ENCODE measurements around the gene BRD9. TPM values are rescaled to one million over a fixed set of nuclear protein-coding genes. Genes with fewer than 3 reads are reported as not detected.

BRD9 gene
- total and polyA plus RNA-seq, 2 of the 13 experiments (the other 11 are each of a cell fraction or from before 2014, with no cell fraction given): 5.2 to 22.9 TPM

DNA sequence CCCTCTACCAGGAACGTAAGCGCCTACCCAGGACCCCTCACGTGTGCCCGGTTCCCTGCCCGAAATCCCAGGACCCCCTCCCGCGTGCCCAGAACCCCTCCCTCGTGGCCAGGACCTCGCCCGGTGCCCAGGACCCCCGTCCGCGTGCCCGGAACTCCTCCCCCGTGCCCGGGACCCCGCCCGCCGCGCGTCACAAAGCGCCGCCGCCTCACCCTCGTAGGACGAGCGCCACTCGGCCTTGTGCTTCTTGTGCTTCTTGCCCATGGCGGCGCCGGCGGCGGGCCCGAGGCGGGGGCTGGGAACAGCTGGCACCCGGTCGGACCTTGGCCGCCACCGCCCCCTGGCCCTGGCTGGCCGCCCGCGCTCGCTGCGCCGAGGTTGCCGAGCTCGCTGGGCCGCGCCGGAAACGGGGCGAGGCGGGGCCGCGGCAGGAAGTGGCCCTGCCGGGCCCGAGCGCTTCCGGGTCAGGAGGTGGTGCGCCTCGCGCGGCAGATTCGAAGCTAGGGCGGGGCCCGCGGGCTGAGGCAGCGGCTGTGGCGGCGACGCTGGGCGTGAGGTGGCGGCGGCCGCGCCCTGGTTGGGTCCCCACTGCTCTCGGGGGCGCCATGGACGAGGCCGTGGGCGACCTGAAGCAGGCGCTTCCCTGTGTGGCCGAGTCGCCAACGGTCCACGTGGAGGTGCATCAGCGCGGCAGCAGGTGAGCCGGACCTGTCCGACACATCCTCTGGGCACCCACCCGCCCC lies at the start of gene BRD9, which contains the start of gene TRIP13 (continued):
- TF ChIP-seq, protein P1, sequence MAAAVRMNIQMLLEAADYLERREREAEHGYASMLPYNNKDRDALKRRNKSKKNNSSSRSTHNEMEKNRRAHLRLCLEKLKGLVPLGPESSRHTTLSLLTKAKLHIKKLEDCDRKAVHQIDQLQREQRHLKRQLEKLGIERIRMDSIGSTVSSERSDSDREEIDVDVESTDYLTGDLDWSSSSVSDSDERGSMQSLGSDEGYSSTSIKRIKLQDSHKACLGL (CRISPR knock-in tag; IDR thresholded peaks at IDR 0.05): peak; percentile 92
- TF ChIP-seq SRSF4 (IDR thresholded peaks at IDR 0.05; ENCODE audit: low read depth, low read length, poor library complexity, severe bottlenecking) (no peak), FOSL1 (CRISPR knock-in tag; IDR thresholded peaks at IDR 0.05; ENCODE audit: borderline replicate concordance) (no peak), PHF20 (CRISPR knock-in tag; IDR thresholded peaks at IDR 0.05) (peak; percentile 88), ZNF207 (IDR thresholded peaks at IDR 0.05; ENCODE audit: borderline replicate concordance) (no peak), ZNF766 (CRISPR knock-in tag; IDR thresholded peaks at IDR 0.05; ENCODE audit: borderline replicate concordance) (no peak), GZF1 (CRISPR knock-in tag; IDR thresholded peaks at IDR 0.05) (no peak), HNF4A (CRISPR knock-in tag; IDR thresholded peaks at IDR 0.05) (no peak), KMT2B (CRISPR knock-in tag; IDR thresholded peaks at IDR 0.05) (peak; percentile 66; the same call in 1 of the 2 replicates), ATM (IDR thresholded peaks at IDR 0.05; ENCODE audit: borderline replicate concordance) (no peak), ZNF296 (CRISPR knock-in tag; conservative IDR thresholded peaks at IDR 0.05) (no peak), NCOA1 (CRISPR knock-in tag; IDR thresholded peaks at IDR 0.05) (no peak), NFYC (CRISPR knock-in tag; IDR thresholded peaks at IDR 0.05) (no peak), ZSCAN20 (CRISPR knock-in tag; IDR thresholded peaks at IDR 0.05; ENCODE audit: borderline replicate concordance) (peak; percentile 68; the same call in 1 of the 2 replicates), SALL1 (CRISPR knock-in tag; IDR thresholded peaks at IDR 0.05) (peak; percentile 51; the same call in 1 of the 2 replicates), CC2D1A (CRISPR knock-in tag; IDR thresholded peaks at IDR 0.05) (no peak), ZNF792 (CRISPR knock-in tag; IDR thresholded peaks at IDR 0.05) (no peak), ZNF850 (CRISPR knock-in tag; conservative IDR thresholded peaks at IDR 0.05) (no peak), ZNF382 (CRISPR knock-in tag; IDR thresholded peaks at IDR 0.05; ENCODE audit: borderline replicate concordance) (no peak)
- TF ChIP-seq, protein P2, sequence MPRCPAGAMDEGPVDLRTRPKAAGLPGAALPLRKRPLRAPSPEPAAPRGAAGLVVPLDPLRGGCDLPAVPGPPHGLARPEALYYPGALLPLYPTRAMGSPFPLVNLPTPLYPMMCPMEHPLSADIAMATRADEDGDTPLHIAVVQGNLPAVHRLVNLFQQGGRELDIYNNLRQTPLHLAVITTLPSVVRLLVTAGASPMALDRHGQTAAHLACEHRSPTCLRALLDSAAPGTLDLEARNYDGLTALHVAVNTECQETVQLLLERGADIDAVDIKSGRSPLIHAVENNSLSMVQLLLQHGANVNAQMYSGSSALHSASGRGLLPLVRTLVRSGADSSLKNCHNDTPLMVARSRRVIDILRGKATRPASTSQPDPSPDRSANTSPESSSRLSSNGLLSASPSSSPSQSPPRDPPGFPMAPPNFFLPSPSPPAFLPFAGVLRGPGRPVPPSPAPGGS (CRISPR knock-in tag; IDR thresholded peaks at IDR 0.05): no peak
- TF ChIP-seq, protein P3, sequence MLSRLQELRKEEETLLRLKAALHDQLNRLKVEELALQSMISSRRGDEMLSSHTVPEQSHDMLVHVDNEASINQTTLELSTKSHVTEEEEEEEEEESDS (CRISPR knock-in tag; IDR thresholded peaks at IDR 0.05; ENCODE audit: borderline replicate concordance): 0 out of 2 replicates have a peak, but pooled peaks have one; percentile 45
- TF ChIP-seq, protein P4, sequence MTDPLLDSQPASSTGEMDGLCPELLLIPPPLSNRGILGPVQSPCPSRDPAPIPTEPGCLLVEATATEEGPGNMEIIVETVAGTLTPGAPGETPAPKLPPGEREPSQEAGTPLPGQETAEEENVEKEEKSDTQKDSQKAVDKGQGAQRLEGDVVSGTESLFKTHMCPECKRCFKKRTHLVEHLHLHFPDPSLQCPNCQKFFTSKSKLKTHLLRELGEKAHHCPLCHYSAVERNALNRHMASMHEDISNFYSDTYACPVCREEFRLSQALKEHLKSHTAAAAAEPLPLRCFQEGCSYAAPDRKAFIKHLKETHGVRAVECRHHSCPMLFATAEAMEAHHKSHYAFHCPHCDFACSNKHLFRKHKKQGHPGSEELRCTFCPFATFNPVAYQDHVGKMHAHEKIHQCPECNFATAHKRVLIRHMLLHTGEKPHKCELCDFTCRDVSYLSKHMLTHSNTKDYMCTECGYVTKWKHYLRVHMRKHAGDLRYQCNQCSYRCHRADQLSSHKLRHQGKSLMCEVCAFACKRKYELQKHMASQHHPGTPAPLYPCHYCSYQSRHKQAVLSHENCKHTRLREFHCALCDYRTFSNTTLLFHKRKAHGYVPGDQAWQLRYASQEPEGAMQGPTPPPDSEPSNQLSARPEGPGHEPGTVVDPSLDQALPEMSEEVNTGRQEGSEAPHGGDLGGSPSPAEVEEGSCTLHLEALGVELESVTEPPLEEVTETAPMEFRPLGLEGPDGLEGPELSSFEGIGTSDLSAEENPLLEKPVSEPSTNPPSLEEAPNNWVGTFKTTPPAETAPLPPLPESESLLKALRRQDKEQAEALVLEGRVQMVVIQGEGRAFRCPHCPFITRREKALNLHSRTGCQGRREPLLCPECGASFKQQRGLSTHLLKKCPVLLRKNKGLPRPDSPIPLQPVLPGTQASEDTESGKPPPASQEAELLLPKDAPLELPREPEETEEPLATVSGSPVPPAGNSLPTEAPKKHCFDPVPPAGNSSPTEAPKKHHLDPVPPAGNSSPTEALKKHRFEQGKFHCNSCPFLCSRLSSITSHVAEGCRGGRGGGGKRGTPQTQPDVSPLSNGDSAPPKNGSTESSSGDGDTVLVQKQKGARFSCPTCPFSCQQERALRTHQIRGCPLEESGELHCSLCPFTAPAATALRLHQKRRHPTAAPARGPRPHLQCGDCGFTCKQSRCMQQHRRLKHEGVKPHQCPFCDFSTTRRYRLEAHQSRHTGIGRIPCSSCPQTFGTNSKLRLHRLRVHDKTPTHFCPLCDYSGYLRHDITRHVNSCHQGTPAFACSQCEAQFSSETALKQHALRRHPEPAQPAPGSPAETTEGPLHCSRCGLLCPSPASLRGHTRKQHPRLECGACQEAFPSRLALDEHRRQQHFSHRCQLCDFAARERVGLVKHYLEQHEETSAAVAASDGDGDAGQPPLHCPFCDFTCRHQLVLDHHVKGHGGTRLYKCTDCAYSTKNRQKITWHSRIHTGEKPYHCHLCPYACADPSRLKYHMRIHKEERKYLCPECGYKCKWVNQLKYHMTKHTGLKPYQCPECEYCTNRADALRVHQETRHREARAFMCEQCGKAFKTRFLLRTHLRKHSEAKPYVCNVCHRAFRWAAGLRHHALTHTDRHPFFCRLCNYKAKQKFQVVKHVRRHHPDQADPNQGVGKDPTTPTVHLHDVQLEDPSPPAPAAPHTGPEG (CRISPR knock-in tag; IDR thresholded peaks at IDR 0.05): peak; percentile 58; the same call in 1 of the 2 replicates

Measured in HepG2 (cell line).